HEK293 (cell line): ENCODE measurements around the gene INO80C.

ENCODE experiments used
- ATF2 ChIP-seq: fragments of 450-650 bp; formaldehyde crosslinking; IDR thresholded peaks from 2 replicates; pipeline ENCODE4 v1.5.1; 2016; ENCODE audit warnings: missing biosample characterization, missing genetic modification characterization, low read depth
- CTCF ChIP-seq: fragments of 450-650 bp; formaldehyde crosslinking; IDR thresholded peaks from 2 replicates; pipeline ENCODE4 v1.5.1; 2016; ENCODE audit warnings: missing biosample characterization, missing genetic modification characterization
- PBX3 ChIP-seq: sonication (generic); formaldehyde crosslinking; IDR thresholded peaks from 2 replicates; pipeline ENCODE4 v1.8.1; 2022; ENCODE audit warnings: mild to moderate bottlenecking, moderate library complexity, missing genetic modification reagents
- TRIM28 ChIP-seq: IDR thresholded peaks from 2 replicates; pipeline ENCODE4 v1.6.1; 2011; ENCODE audit warnings: low read length, control low read depth, borderline replicate concordance
- YY1 ChIP-seq: fragments of 450-650 bp; formaldehyde crosslinking; IDR thresholded peaks from 2 replicates; pipeline ENCODE4 v1.5.1; 2018; ENCODE audit warnings: missing biosample characterization, missing genetic modification characterization
- ZBTB26 ChIP-seq: fragments of 450-650 bp; formaldehyde crosslinking; optimal IDR thresholded peaks from 2 replicates; pipeline ENCODE3; 2016; ENCODE audit warnings: missing biosample characterization, mild to moderate bottlenecking, missing genetic modification characterization
- ZNF112 ChIP-seq: fragments of 450-650 bp; formaldehyde crosslinking; IDR thresholded peaks from 2 replicates; pipeline ENCODE4 v1.5.0; 2017; ENCODE audit warnings: missing biosample characterization, missing genetic modification characterization
- ZNF239 ChIP-seq: fragments of 450-650 bp; formaldehyde crosslinking; IDR thresholded peaks from 2 replicates; pipeline ENCODE4 v1.5.1; 2016; ENCODE audit warnings: missing biosample characterization, missing genetic modification characterization
- ZNF274 ChIP-seq, 2 experiments: fragments of 200-500 bp in 1 of 2; fragments of 450-650 bp in 1 of 2; sonication (Bioruptor generic) in 1 of 2; formaldehyde crosslinking in 1 of 2; IDR thresholded peaks; 2 replicates each; pipeline versions ENCODE4 v1.5.1 to v1.6.1; 2014 to 2016; ENCODE audit warnings: borderline replicate concordance in 1 of 2, inconsistent platforms in 1 of 2, low read length in 1 of 2, missing biosample characterization in 1 of 2, missing genetic modification characterization in 1 of 2
- ZNF529 ChIP-seq: fragments of 450-650 bp; formaldehyde crosslinking; IDR thresholded peaks from 2 replicates; pipeline ENCODE4 v1.5.1; 2017; ENCODE audit warnings: missing genetic modification characterization, missing biosample characterization; ENCODE audit not compliant: insufficient replicate concordance
- ZNF585B ChIP-seq: fragments of 450-650 bp; formaldehyde crosslinking; IDR thresholded peaks from 2 replicates; pipeline ENCODE4 v1.5.1; 2016; ENCODE audit warnings: missing biosample characterization, missing genetic modification characterization
- ZNF658 ChIP-seq: fragments of 450-650 bp; formaldehyde crosslinking; IDR thresholded peaks from 2 replicates; pipeline ENCODE4; 2016; ENCODE audit warnings: missing biosample characterization, missing genetic modification characterization
- ZNF664 ChIP-seq: fragments of 450-650 bp; formaldehyde crosslinking; IDR thresholded peaks from 2 replicates; pipeline ENCODE4 v1.5.1; 2016; ENCODE audit warnings: missing biosample characterization, missing genetic modification characterization

GRCh38 chr18:35542356-35542755 is 44.6 kb upstream of the INO80C start:
- TF ChIP-seq CTCF (tag by site-specific recombination) (no peak), ZBTB26 (tag by site-specific recombination) (no peak), PBX3 (CRISPR knock-in tag) (no peak), ZNF274 (IDR thresholded peaks at IDR 0.05; ENCODE audit: low read length) (no peak), ZNF274 (tag by site-specific recombination; IDR thresholded peaks at IDR 0.05; ENCODE audit: borderline replicate concordance) (no peak), ZNF112 (tag by site-specific recombination) (no peak), ATF2 (tag by site-specific recombination) (no peak), ZNF239 (tag by site-specific recombination) (no peak), ZNF529 (tag by site-specific recombination) (no peak), ZNF658 (tag by site-specific recombination) (no peak), YY1 (tag by site-specific recombination) (no peak), TRIM28 (no peak), ZNF664 (tag by site-specific recombination) (no peak), ZNF585B (tag by site-specific recombination) (no peak)
